Activated CD4-positive, alpha-beta T cell treated with anti-CD3 and anti-CD28 coated beads, Interleukin-2, amount 50 U/mL, for 16 hours (primary cell): Measurements from ENCODE around the gene CMTM2.
"Not testable (repeated sequence)": the region's sequence is repeated elsewhere in the genome, so short reads cannot be mapped to it uniquely, and the experiment has no call there.

Source experiments
- DNase-seq: peaks from one replicate; pipeline ENCODE4 v3.0.0-alpha.2; 2020

CMTM2 gene

DNA sequence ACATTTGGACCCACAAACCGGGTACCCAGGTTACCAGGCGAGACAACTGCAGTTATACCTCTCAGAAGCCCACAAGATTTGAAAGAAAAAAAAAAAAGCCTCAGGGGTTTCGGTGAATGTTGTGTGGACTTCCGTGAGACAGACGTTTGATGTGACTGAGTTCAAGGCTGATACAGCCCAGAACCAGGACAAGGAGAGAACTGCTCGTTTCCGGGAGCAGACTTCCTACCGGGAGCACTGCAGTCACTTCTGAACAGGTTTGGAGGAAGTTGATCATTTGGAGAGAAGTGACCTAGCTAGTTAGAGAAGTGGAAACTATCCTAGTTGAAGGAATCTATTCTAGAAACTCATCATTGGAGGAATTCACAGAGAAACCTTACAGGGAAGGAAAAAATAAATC lies 26.0 kb upstream of the CMTM2 start:
- peak; percentile 26 for DNase-seq

DNA sequence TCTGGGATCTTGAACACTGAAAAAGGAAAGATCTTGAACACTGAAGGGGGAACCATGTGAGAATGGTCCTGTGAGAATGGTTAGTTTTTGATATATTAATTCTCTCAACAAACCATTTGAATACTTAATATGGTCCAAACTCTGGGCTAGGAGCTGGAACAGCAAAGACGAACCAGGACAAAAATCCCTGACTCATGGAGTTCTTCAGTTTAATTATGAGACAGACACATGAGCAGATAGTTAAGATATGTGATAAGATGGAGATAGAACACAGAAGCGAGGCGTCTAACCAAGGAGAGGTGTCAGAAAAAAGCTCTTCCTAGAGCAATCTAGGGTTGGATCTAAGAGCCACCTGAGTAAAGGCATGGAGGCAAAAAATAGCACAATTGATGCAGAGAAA lies 25.2 kb upstream of the CMTM2 start:
- no peak for DNase-seq

DNA sequence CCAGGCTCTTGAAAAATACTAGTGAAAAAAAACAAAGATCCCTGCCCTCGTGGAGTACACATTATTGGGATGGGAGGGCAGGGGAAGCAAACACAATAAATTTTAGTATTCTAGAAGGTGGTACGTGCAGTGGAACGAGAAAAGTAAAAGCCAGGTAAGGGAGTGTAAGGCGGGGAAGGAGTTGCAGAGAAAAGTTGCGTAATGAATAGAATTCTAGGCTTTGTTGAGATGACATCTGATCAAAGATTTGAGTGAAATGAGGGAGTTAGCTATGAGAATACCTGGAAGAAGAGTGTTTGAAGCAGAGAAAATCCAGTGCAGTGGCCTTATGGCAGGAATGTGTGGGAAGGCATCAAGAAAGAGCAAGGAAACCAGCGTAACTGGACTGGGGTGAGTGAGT lies 24.8 kb upstream of the CMTM2 start:
- no peak for DNase-seq

DNA sequence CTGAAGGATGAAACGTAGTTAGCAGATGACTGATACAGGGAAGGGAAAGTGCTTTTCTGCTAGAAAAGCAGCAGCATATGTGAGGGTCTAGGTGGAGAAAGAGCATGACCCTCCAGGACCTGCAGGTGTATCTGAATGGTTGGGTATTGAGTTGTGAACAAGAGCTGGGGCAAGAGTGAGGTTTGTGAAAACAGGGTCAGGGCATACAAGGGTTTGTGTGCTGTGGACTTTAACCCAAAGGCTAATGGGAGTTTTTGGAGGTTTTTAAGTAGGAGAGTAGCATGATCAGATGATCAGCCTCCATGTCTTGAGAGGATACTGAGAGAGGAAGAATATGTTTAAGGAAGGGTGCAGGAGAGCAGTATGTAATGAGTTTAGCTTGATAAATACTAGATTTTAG lies 19.2 kb upstream of the CMTM2 start:
- DNase-seq, result no peak

DNA sequence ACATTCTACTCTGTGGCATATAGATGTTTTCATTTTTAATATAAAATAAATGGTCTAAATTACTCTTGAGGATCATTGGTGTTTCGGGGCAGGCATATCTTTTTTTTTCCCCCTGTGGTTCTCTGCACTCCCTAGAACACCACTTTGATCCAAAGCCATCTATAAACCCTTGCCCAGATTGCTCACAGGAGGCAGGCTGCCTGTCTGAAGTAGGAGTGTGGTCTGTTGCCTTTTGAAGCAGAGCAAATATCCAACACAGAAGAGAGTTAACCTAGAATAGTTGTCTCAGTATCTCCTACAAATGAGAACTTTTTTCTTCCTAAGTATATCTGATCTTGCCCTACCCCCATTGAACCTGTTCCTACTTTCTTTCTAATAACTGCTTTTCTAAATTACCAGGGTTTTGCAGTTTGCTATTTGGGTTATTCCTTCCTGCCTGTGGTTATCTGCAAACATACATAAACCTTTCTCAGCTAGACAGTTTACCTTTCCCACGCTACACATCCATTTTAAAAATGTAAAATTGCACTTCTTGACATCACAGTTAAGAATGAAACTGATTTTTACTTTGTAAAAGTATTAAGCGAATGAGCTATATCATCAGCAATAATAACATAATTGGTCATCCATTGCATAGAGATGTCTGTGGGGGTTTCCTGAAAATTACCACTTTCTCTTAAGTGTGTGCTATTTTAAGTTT lies 17.7 kb upstream of the CMTM2 start:
- no peak for DNase-seq

DNA sequence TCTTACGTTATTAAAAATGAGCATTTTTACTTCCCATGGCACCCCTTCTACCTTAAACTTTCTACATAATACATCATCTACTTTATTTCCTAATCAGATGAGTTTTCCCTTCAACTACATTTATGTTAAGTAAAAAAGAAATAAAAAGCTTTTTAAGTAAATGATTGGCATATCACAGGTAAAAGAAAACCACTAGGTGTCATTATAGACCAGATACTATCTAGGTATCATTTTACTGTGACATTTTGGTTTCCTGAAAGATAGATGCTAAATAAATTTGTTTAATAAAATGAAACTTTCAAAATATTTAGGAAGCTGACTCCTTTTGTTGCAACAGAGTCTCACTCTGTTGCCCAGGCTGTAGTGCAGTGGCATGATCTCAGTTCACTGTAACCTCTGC lies 16.9 kb upstream of the CMTM2 start:
- DNase-seq, result no peak

DNA sequence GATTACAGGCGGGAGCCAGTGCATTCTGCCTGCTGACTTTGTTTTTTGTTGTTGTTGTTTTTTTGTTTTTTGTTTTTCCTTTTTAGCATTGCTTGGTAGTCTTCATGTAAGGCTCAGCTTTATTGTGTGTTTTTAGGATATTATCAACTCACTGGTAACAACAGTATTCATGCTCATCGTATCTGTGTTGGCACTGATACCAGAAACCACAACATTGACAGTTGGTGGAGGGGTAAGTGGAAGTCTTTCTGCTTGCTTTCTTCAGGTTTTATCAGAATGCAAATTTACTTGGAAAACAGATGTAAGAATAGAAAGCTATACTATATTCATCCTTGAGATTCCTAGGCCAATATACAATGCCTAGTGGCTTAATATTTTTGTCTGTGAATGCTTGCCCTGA lies 16.3 kb upstream of the CMTM2 start:
- no peak for DNase-seq

DNA sequence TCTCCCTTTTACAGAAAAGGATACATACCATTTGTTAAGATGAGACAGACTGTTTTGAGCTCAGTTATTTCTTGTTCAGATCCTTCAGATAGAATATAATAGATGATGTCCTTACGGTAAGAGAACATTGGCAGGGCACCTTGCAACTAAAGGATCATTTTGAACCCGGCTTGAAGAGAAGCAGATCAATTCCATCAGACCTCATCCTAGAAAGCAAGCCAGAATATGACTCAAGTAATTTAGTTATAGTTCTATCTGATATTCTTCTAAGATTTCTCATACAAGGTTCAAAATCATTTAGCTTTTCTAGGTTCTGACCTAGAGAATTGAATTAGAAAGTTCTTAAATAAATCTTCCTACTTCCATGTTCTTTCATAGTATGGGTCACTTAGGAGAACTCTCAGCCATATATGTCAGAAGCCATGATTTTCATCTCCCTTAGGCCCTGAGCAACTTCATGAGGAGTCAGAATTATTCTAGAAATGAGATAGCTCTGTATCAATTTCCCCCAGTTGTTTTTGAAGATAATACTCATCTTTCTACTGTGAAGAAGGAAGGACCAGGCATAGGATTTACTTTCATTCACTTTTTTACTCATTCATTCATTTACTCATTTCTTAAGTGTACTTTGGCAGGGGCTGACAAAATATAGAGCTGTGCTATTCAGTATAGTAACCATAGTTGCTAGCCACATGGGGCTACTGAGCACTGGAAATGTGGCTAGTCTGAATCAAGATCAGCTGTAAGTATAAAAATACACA lies 15.5 kb upstream of the CMTM2 start:
- peak; percentile 87 for DNase-seq

DNA sequence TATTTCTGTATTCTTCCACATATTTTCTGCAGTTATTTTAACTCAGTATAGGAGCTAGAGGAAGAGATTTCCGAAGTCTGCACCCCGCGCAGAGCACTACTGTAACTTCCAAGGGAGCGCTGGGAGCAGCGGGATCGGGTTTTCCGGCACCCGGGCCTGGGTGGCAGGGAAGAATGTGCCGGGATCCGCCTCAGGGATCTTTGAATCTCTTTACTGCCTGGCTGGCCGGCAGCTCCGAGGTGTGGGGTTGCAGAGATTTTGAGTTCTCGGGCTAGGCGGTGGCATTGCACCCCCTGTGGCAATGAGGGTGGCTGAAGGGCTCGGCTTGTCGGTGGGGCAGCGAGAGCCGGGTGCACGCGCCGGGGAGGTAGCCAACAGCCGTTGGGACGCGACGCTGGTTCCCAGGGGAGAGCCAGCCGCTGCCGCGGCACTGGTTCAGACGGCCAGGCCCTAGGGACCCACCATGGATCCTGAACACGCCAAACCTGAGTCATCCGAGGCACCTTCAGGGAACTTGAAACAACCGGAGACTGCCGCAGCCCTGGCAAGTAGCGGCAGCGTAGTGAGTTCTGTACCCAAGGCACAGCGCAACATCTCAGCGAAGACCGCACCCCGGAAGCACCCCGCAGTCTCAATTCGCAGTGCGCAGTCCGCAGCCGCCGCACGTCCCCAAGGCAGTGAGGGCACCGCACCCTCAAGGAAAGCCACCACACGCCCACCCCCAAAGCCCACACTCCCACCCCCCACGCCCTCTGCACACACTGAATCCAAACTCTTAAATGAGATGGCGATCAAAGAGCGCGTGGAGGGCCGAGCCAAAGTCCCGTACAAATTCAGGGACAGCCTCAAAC lies 13.0 kb upstream of the CMTM2 start, which contains the start of gene CMTM1:
CMTM1 (plus strand) TSS at position 389 of the 851 bp plus-strand sequence; CDS start at position 464, 75 bp downstream.
- DNase-seq, result no peak

DNA sequence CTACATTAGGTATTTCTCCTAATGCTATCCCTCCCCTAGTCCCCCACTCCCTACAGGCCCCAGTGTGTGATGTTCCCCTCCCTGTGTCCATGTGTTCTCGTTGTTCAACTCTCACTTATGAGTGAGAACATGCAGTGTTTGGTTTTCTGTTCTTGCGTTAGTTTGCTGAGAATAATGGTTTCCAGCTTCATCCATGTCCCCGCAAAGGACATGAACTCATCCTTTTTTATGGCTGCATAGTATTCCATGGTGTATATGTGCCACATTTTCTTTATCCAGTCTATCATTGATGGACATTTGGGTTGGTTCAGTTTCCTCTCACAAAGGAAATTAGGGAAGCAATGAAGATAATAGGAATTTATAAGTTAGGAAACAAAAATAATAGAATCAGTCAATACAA lies 12.0 kb upstream of the CMTM2 start:
- not testable (repeated sequence) for DNase-seq

DNA sequence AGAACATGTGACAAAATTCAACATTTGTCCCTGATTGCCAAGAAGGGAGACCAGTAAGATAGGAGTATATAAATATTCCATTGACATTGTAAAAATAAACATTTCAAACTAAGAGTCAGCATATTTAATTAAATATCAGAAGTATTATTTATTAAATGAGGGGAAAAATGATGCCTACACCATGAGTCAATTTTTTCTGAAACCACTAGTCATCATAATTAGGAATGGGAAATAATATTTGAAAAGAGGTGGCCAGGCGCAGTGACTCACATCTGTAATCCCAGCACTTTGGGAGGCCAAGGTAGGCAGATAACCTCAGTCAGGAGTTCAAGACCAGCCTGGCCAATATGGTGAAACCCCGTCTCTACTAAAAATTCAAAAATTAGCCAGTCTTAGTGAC lies 10.9 kb upstream of the CMTM2 start:
- no peak for DNase-seq

DNA sequence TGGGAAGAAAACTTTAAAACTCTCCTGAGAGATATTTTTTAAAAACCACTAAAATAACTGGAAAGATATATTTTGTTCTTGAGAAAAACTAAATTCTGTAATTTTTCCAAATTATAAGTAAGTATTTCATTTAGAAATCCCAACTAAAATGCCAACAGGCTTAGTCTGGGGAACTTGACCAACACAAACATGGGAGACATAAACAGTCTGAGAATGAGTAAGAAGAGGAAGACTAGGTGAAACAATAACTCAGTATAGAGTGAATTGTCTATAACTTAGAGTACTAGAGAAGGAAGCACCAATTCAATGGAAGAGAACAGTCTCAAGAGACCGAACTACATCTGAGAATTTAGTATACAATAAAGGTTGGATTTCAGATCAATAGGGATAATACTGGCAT lies 10.1 kb upstream of the CMTM2 start:
- DNase-seq, result no peak

DNA sequence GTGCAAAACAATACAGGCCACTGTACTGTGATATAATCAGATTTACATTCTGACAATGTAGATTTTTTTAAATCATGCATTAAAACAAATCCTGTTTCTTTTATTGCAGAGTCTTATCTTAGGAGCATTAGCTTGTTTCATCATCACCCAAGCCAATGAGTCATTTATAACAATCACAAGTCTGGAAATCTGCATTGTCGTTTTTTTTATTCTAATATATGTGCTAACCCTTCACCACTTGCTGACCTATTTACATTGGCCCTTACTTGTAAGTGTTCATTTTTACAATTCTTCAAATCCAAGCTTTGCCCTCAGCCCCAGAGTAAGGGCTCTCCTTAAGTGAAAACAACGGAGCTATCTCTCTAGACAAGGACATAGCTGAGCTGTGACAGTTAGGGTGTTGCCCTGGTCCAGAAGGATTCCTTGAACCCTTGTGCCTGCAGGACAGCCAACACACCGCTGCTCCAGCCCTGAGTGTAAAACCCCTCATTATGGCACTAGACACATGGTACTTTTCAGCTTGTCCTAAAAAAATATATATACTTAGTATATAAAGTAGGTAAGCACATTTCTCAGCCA lies 9.3 kb upstream of the CMTM2 start:
- no peak for DNase-seq

DNA sequence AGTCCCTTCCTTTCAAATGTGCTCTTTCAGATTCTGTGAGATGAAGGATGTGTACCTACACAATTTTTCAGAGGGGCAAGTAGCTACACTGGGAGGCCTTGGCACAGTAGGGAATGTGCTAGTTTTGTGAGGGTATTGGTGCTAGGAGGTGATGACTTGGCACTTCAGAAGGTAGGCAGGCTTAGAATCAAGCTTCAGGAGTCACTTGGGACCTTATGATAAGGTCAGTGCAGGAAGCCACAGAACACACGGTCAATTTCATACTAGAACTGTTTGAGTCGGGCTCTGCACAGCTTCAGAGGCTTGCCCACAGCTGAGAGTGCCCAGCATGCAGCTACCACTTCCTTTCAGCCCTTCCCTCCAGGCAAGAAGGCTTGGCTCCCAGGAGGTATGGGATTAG lies 6.9 kb upstream of the CMTM2 start:
- no peak for DNase-seq

DNA sequence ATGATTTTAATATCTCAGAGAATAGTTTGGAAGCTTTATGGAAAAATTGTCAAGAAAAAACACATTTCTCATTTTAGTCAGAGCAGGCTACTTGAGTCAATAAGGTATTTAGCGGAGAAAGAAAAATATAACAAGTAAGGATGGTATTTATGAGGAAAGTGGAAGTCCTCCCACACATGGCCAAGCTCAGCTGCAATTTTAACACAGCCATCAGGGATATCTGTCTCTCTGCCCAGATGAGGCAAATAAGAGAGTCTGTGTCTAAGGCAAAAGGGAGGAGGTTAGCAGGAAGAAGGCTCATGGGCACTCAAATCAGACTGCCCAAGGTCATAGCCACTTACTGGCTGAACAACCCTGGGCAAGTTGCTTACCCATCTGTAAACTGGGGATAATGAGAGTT lies 5.2 kb upstream of the CMTM2 start:
- DNase-seq, result no peak

DNA sequence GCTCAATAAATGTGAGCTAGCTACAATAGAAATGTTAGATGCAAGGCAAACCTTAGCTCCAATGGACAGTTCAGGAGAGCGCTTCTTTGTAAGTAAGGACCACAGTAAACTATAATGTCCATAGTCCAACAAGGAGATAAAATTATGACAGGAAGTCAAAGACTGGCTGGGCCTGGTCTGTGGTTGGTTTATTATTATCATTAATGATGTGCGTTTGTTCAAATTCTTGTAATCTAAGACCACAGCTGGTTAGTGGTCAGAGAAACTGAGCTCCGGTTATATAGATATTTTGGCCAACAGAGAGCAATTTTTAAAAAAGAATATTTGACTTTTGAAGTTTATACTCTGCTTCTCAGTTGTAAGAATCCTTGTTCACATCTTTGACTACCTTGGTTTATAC lies 4.7 kb upstream of the CMTM2 start:
- no peak for DNase-seq

DNA sequence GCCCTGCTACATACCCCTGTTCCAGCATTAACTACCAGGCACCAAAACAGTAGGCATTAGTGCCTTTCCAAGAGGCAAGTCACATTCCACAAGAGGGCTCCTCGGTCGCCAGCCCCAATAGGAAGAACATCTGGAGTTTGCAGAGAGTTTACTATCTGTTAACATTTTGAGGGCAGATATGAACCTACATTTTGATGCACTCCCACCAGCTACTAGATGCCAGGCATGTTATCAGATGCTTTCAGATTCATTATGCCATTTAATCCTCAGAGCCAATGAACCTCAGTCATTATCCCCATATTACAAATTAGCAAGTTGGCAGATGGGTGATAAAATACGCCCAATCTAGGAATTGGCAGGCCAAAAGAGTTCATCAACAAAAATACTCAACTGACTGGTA lies 4.2 kb upstream of the CMTM2 start:
- DNase-seq, result no peak

DNA sequence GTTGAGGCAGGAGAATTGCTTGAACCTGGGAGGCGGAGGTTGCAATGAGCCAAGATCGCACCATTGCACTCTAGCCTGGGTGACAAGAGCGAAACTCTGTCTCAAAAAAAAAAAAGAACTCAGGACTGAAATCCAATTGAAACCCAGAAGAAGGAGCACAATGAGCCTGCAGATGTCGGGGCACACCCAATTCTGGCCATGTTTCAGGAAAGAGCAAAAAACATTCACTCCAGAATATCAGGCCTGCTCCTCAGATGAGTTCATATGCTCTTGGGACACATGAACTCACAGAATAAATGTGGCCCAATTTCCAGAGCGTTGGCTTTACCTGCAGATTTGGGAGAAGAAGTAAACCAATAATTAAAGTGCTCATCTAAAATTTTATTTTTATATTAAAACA lies 3.0 kb upstream of the CMTM2 start:
- no peak for DNase-seq

DNA sequence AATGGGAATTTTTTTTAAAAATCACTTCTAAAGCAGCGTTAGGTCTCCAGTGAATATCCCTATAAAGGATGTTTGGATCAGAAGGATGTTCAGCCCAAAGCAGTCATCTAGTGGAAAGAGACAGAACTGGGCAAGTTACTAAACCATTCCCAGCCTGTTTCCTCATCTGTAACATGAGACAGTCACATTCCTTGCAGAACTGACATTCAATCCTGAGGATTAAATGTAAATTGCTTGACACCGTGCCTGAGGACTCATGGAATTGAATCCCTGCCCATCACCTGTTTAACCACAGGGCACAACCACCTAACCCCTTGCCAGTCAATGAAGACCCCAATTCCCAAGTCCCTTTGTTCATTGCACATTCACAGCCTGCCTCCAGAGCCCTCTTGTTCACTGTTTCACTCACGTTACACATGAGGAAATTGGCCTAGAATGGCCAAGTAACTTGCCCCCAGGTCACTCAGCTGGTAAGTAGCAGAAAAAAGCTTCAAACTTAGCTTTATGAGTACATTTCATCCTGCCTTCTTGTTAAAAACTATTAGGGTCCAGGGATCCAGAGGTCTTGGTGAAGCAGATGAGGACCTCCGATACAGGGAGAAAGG lies 1.4 kb downstream of the CMTM2 start:
- DNase-seq, result no peak

DNA sequence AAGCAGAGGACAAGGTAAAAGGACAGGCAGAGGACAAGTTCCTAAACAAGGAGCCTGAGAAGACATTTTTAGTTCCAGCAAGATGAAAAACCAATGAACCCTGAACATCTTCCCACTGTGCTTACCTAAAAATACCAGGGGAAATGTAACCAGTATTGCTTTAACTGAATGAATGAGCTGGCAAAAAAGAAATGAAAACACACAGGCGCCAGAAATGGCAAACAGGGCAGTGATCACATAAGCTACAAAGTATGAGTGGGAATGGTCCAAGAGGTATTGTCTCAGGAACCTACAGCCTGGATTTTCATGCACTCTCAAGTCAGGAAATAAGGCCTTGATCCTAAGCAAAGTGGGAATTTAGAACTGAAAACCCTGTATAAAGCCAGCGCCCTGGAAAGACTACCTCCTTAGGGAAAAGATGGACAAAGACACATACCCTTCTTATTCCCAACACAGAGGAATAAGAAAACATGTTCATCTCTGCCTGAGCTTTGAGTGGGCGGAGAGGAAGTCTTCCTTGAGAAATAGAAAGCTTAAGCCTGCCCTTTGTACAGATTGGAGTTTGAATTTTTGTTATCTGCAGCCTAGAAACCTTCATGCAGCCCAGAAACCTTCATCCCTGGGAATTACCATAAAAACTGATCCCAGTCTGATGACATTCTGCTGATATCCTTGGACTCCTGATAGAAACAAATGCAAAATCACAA lies 2.1 kb downstream of the CMTM2 start:
- DNase-seq, result no peak

DNA sequence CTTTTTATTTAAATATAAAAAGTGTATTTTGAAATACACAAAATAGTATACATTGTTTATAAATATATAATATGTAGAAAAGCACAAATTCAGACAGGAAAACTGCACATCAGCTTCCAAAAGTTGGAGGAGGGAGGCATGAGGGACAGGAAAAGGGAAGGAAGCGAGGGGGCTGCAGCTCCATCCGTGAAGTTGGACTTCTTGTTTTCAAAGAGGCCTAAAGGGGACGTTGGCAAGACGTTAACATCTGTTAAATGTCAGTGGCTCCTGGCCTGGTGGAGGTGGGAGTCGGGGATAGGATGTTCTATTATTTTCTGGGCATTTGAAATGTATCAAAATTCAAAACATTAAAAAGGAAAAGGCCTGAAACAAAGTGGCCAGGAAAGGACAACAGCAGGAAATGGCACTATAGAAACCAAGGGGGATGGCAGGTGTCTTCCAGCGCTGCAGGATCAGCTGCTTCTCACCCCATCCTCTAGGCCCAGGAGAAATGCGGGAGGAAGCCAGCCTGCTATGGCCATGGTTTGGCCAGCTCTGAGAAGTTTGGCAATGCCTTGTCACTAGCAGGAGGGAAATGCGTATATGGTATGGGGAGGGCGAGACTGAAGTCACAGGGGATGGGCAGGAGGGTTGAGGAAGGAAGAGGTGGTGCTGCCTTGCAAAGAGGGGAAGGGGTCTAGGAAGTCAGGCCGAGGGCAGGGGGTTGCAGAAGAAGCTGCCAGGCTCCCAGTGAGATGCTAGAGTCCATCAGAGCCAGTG lies 6.4 kb downstream of the CMTM2 start:
- DNase-seq, result no peak
